Stomach (tissue), 9 donors: ENCODE measurements around the gene MRGPRX1. TPM values are rescaled to one million over a fixed set of nuclear protein-coding genes. Genes with fewer than 3 reads are reported as not detected.
"Not testable (repeated sequence)": the region's sequence is repeated elsewhere in the genome, so short reads cannot be mapped to it uniquely, and the experiment has no call there.

Experiments
- DNase-seq, 2 donors: peaks; one replicate each; pipeline versions ENCODE4 v3.0.0 to v3.0.0-alpha.2; 2013 to 2019
- H3K27ac ChIP-seq, 5 donors: fragments of 200-600 bp in 4 of 5; sonication (generic) in 4 of 5; one replicate each; pipeline ENCODE4 v1.5.1; 2013 to 2019; ENCODE audit warnings: mild to moderate bottlenecking in 1 of 5, moderate library complexity in 1 of 5
- H3K27me3 ChIP-seq, 3 donors: fragments of 200-600 bp; sonication (generic); one replicate each; pipeline ENCODE4 v1.5.1; 2017 to 2019; ENCODE audit warnings: mixed run types in 1 of 3
- H3K36me3 ChIP-seq, 4 donors: fragments of 200-600 bp; sonication (generic); 1 replicate in 3 of 4; 2 replicates in 1 of 4; pipeline ENCODE4 v1.5.1; 2016 to 2019
- H3K4me1 ChIP-seq, 4 donors: fragments of 200-600 bp; sonication (generic); one replicate each; pipeline ENCODE4 v1.5.1; 2016 to 2019
- H3K4me3 ChIP-seq, 4 donors: fragments of 200-600 bp; sonication (generic) in 3 of 4; one replicate each; pipeline ENCODE4 v1.5.1; 2016 to 2019; ENCODE audit warnings: mild to moderate bottlenecking in 1 of 4
- H3K9me3 ChIP-seq, 4 donors: fragments of 200-600 bp; sonication (generic); one replicate each; pipeline ENCODE4 v1.5.1; 2016 to 2019
- EP300 ChIP-seq: sonication (generic); formaldehyde crosslinking; IDR thresholded peaks from one replicate; pipeline ENCODE4 v1.6.1; 2017; ENCODE audit warnings: antibody characterized with exemption
- POLR2A ChIP-seq, 4 donors: fragments of 450-650 bp; IDR thresholded peaks; one replicate each; pipeline ENCODE4 v1.6.1; 2016; ENCODE audit warnings: antibody characterized with exemption in 4 of 4, control low read depth in 2 of 4, mild to moderate bottlenecking in 1 of 4, moderate library complexity in 1 of 4
- POLR2AphosphoS5 ChIP-seq, 3 donors: sonication (generic); formaldehyde crosslinking; IDR thresholded peaks; one replicate each; pipeline ENCODE4 v1.6.1; 2016; ENCODE audit warnings: antibody characterized with exemption in 3 of 3
- WGBS, 5 donors: extraction: QIAGEN DNeasy Blood & Tissue Kit in 3 of 5; methylation state at CpG; one replicate each; pipeline versions ENCODE4 v1.1.5 to v1.1.7; 2013 to 2018; 5-methylcytosine and 5-hydroxymethylcytosine counted together
- intact Hi-C: fragments of 100-400 bp; cut with DNase I; formaldehyde crosslinking; loops from one replicate; pipeline ENCODE4 v1.15.1; 2023; ENCODE audit warnings: low total_unique reads
- polyA plus RNA-seq, 3 donors: library from polyadenylated mRNA; stranded (reverse); fragments of 200-250 nt; gene quantifications; one replicate each; pipeline ENCODE4 v1.2.3, GENCODE V29; 2013
- total RNA-seq, 5 donors: library from RNA; depleted of rRNA; stranded (reverse); fragments of >200 nt; gene quantifications; one replicate each; pipeline versions ENCODE4 v1.1.0 to v1.2.3, GENCODE V29; 2014 to 2016
- TF ChIP-seq, protein P1 (sequence below), 7 experiments: fragments of 450-650 bp in 4 of 7; fragments of 200-600 bp in 3 of 7; sonication (generic) in 3 of 7; IDR thresholded peaks; one replicate each; pipeline ENCODE4 v1.5.1; 2016 to 2019; ENCODE audit warnings: antibody characterized with exemption in 7 of 7, control low read depth in 2 of 7, mild to moderate bottlenecking in 1 of 7
- donor health status: healthy with polysubstance abuse.
- donor health status: Bipolar disorder and iron deficiency.
- donor health status: healthy.

Gene MRGPRX1
- total and polyA plus RNA-seq, 8 donors, result not detected

DNA sequence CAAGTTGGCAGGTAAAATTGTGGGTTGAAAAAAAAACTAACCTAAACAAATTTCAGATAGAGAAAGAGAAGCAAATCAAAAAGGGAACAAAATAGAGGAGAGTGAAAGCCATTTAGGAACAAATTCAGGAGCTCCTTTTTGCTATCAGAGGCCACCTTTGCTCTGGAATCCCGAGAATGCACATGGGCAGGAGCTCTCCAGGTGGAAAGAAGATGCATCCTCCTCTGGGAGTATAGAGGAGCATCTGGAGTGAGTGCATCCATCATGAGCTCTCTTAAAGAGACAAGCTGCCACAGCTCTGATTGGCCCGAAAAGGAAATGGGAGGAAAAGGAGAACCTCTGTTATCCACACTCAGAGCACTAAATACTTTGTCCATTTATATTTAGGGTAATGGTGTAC is 26.3 kb downstream of the MRGPRX1 start:
- DNase-seq, result no peak
- Histone ChIP-seq H3K4me3 (no peak overlapping the region), H3K36me3 (no peaks in the 10 kb centered on the region), H3K27me3 (peaks cover 0 to 4% (median 0%) of the 10 kb centered on the region in 3 donors), H3K4me1 (no peaks in the 10 kb centered on the region), H3K27ac (no peak overlapping the region), H3K9me3 (no peaks in the 10 kb centered on the region)
- TF ChIP-seq EP300, result no peak
- no peak for TF ChIP-seq POLR2A (IDR thresholded peaks at IDR 0.05)
- no peak for TF ChIP-seq POLR2AphosphoS5 (IDR thresholded peaks at IDR 0.05)
- TF ChIP-seq, protein P1, sequence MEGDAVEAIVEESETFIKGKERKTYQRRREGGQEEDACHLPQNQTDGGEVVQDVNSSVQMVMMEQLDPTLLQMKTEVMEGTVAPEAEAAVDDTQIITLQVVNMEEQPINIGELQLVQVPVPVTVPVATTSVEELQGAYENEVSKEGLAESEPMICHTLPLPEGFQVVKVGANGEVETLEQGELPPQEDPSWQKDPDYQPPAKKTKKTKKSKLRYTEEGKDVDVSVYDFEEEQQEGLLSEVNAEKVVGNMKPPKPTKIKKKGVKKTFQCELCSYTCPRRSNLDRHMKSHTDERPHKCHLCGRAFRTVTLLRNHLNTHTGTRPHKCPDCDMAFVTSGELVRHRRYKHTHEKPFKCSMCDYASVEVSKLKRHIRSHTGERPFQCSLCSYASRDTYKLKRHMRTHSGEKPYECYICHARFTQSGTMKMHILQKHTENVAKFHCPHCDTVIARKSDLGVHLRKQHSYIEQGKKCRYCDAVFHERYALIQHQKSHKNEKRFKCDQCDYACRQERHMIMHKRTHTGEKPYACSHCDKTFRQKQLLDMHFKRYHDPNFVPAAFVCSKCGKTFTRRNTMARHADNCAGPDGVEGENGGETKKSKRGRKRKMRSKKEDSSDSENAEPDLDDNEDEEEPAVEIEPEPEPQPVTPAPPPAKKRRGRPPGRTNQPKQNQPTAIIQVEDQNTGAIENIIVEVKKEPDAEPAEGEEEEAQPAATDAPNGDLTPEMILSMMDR (IDR thresholded peaks at IDR 0.05), result no peak
- WGBS, 5 donors, result 41 to 60% (median 46%) methylated on average over 2 of the region's 2 CpGs
- intact Hi-C loops, result no loop called here

DNA sequence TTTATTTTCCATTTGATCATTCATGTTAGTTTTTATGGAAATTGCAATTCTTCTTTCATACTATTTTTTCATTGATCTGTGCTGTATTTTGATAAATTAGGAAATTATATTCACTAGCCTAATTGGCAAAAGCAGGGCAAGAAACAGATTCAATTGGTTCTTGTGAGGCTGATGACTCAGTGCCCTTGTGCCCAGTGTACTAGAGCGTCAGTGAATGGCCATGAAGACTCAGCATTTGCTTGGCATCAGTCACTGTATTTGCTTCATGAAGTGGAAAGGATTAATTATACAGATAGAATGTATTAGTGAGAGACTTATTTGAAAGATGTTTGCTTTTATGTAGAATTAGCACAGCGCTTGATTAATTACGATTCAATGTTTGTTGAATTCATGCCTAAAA is 31.8 kb downstream of the MRGPRX1 start:
- 81 to 93% (median 91%) methylated on average over 3 of the region's 3 CpGs for WGBS, 5 donors
- H3K4me3 ChIP-seq, result no peak overlapping the region
- TF ChIP-seq EP300, result no peak
- TF ChIP-seq, protein P1 (IDR thresholded peaks at IDR 0.05), result no peak
- no peak for TF ChIP-seq POLR2A (IDR thresholded peaks at IDR 0.05)
- no peak for TF ChIP-seq POLR2AphosphoS5 (IDR thresholded peaks at IDR 0.05)
- no peaks in the 10 kb centered on the region for H3K36me3 ChIP-seq
- intact Hi-C loops, result no loop called here
- DNase-seq, result no peak
- no peak overlapping the region for H3K27ac ChIP-seq
- no peaks in the 10 kb centered on the region for H3K27me3 ChIP-seq
- H3K9me3 ChIP-seq, result no peaks in the 10 kb centered on the region
- no peaks in the 10 kb centered on the region for H3K4me1 ChIP-seq

DNA sequence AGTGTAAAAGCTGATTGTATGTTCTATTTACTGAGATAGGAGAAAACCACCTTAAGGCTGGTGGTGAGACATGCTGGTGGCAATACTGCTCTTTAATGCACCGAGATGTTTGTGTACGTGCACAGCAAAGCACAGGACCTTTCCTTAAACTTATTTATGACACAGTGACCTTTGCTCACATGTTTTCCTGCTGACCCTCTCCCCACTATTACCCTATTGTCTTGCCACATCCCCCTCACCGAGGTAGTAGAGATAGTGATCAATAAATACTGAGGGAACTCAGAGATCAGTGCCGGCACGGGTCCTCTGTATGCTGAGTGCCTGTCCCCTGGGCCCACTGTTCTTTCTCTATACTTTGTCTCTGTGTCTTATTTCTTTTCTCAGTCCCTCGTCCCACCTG is 38.6 kb downstream of the MRGPRX1 start:
- peaks cover 0 to 19% (median 4%) of the 10 kb centered on the region in 3 donors for H3K27me3 ChIP-seq
- H3K36me3 ChIP-seq, intact Hi-C loops, DNase-seq, H3K27ac ChIP-seq, H3K4me1 ChIP-seq, H3K4me3 ChIP-seq: not testable (repeated sequence)
- WGBS, 5 donors, result 12 to 21% (median 16%) methylated on average over 6 of the region's 6 CpGs
- peaks cover 0 to 15% (median 4%) of the 10 kb centered on the region in 4 donors for H3K9me3 ChIP-seq

DNA sequence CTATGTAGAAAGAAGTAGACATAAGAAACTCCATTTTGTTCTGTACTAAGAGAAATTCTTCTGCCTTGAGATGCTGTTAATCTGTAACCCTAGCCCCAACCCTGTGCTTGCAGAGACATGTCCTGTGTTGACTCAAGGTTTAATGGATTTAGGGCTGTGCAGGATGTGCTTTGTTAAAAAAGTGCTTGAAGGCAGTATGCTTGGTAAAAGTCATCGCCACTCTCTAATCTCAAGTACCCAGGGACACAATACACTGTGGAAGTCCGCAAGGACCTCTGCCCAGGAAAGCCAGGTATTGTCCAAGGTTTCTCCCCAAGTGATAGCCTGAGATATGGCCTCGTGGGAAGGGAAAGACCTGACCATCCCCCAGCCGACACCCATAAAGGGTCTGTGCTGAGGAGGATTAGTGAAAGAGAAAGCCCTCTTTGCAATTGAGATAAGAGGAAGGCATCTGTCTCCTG is 39.0 kb downstream of the MRGPRX1 start:
- H3K4me3 ChIP-seq, DNase-seq, H3K27ac ChIP-seq, H3K4me1 ChIP-seq, H3K36me3 ChIP-seq, intact Hi-C loops: not testable (repeated sequence)
- peaks cover 0 to 18% (median 4%) of the 10 kb centered on the region in 4 donors for H3K9me3 ChIP-seq
- WGBS, 5 donors, result 11 to 18% (median 15%) methylated on average over 4 of the region's 4 CpGs
- peaks cover 0 to 19% (median 4%) of the 10 kb centered on the region in 3 donors for H3K27me3 ChIP-seq

DNA sequence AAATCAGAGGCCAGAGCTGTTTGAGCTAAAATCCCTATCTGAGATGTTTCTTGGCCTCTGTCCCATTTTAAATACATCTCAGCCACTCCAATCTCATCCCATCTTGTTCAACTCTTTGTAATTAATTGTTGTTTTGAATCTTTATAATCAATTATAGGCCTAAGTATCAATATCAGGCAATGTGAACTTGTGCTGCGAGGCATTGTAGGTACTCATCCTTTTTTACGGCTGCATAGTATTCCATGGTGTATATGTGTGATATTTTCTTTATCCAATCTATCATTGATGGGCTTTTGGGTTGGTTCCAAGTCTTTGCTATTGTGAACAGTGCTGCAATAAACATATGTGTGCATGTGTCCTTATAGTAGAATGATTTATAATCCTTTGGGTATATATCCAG is 47.5 kb downstream of the MRGPRX1 start:
- H3K36me3 ChIP-seq, H3K27ac ChIP-seq, DNase-seq, H3K27me3 ChIP-seq, H3K4me3 ChIP-seq, intact Hi-C loops, H3K4me1 ChIP-seq: not testable (repeated sequence)
- peaks cover 0 to 10% (median 5%) of the 10 kb centered on the region in 4 donors for H3K9me3 ChIP-seq
- WGBS, 5 donors, result 92 to 98% (median 95%) methylated on average over 2 of the region's 2 CpGs

DNA sequence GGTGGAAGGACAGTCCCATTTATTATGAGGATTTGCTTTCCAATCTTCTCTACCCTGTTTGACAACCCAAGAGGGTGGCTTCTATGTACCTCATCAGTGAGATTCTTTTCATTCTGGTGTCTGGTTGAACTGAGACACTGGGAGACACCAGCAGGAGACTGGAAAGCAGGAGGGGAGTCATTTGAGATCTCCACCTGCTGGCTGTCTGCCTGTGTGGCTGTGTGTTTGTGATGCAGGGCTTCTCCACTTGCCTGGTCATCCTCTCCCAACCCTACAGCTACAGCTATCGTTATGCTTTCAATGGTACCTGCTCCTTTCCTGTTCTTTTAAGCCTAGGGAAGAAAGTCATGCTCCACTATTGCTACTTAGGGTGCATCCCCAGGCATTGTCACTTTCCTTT is 48.6 kb downstream of the MRGPRX1 start:
- WGBS, 5 donors, result 50 to 64% (median 58%) methylated on average over 1 of the region's 1 CpG
- intact Hi-C loops, result no loop called here
- DNase-seq, result no peak
- Histone ChIP-seq H3K27me3 (no peaks in the 10 kb centered on the region), H3K9me3 (peaks cover 0 to 10% (median 4%) of the 10 kb centered on the region in 4 donors), H3K4me3 (no peak overlapping the region), H3K36me3 (no peaks in the 10 kb centered on the region), H3K4me1 (no peaks in the 10 kb centered on the region), H3K27ac (no peak overlapping the region)
- no peak for TF ChIP-seq POLR2AphosphoS5 (IDR thresholded peaks at IDR 0.05)
- TF ChIP-seq POLR2A (IDR thresholded peaks at IDR 0.05), result no peak
- TF ChIP-seq, protein P1 (IDR thresholded peaks at IDR 0.05), result no peak
- no peak for TF ChIP-seq EP300

Other genes starting within 250 kb of the MRGPRX1 start
- 1 to 10 TPM in 4 of 5 donors, not detected in 1; 2.2 to 7.5 (median 3.3) TPM for gene TMEM86A, start 240.6 kb downstream of the MRGPRX1 start, total RNA-seq
- 1 to 10 TPM in 1 of 3 donors, under 1 TPM in 2; 0.76 to 1.2 (median 0.88) TPM for gene TMEM86A, start 240.6 kb downstream of the MRGPRX1 start, polyA plus RNA-seq
- gene IGSF22, start 213.2 kb downstream of the MRGPRX1 start, total RNA-seq, result 1 to 10 TPM in 1 of 5 donors, under 1 TPM in 1, not detected in 3; 0.18 to 8.3 TPM
- gene IGSF22, start 213.2 kb downstream of the MRGPRX1 start, polyA plus RNA-seq, result under 1 TPM in 2 of 3 donors, not detected in 1; 0.37 to 0.75 TPM
- 1 to 10 TPM in 2 of 5 donors, not detected in 3; 1.1 to 2.9 TPM for gene PTPN5, start 147.6 kb downstream of the MRGPRX1 start, total RNA-seq
- under 1 TPM; 0.19 to 0.38 (median 0.31) TPM for gene PTPN5, start 147.6 kb downstream of the MRGPRX1 start, polyA plus RNA-seq
- not detected for gene MRGPRX2, start 121.3 kb upstream of the MRGPRX1 start, total RNA-seq
- not detected for gene MRGPRX2, start 121.3 kb upstream of the MRGPRX1 start, polyA plus RNA-seq
- 10 to 100 TPM; 10.3 to 43.9 (median 20.9) TPM for gene ZDHHC13, start 177.8 kb upstream of the MRGPRX1 start, total RNA-seq
- 10 to 100 TPM in 1 of 3 donors, 1 to 10 TPM in 2; 5.5 to 22.2 (median 8.0) TPM for gene ZDHHC13, start 177.8 kb upstream of the MRGPRX1 start, polyA plus RNA-seq